GM19025 (cell line): ENCODE data around the gene METAP1D.
"Not testable (repeated sequence)": the region's sequence is repeated elsewhere in the genome, so short reads cannot be mapped to it uniquely, and the experiment has no call there.

ENCODE experiments used
- ATAC-seq: cut with Tn5 transposase; IDR thresholded peaks from one replicate; pipeline ENCODE4 v1.9.1; 2021; ENCODE audit warnings: mild to moderate bottlenecking, low read depth, moderate library complexity; ENCODE audit not compliant: unreplicated experiment

Gene METAP1D

GRCh38 chr2:172047566-172048507 is 48.1 kb downstream of the METAP1D start:
- ATAC-seq = no peak

- ATAC-seq = no peak
These were observed 49.1 kb downstream of the METAP1D start for GRCh38 chr2:172048508-172049503.

GRCh38 chr2:172049567-172050120 is 49.9 kb downstream of the METAP1D start:
- ATAC-seq = no peak

- no peak for ATAC-seq
These were observed 50.8 kb downstream of the METAP1D start for GRCh38 chr2:172050479-172051125.

- ATAC-seq = no peak
These were observed 52.5 kb downstream of the METAP1D start for GRCh38 chr2:172052000-172052983.

GRCh38 chr2:172053486-172053885 is 53.7 kb downstream of the METAP1D start:
- ATAC-seq = no peak

GRCh38 chr2:172056293-172056692 is 56.5 kb downstream of the METAP1D start:
- no peak for ATAC-seq

- ATAC-seq = no peak
These were observed 58.9 kb downstream of the METAP1D start for GRCh38 chr2:172058660-172059059.

GRCh38 chr2:172060118-172060517 is 60.4 kb downstream of the METAP1D start:
- ATAC-seq = not testable (repeated sequence)

- ATAC-seq = no peak
These were observed 62.8 kb downstream of the METAP1D start for GRCh38 chr2:172062402-172063004.

GRCh38 chr2:172063446-172063845 is 63.7 kb downstream of the METAP1D start:
- no peak for ATAC-seq

- ATAC-seq = no peak
These were observed 65.4 kb downstream of the METAP1D start for GRCh38 chr2:172065111-172065510.

GRCh38 chr2:172066394-172066886 is 66.7 kb downstream of the METAP1D start:
- no peak for ATAC-seq

- ATAC-seq = not testable (repeated sequence)
These were observed 68.2 kb downstream of the METAP1D start for GRCh38 chr2:172067905-172068304.

- no peak for ATAC-seq
These were observed 71.2 kb downstream of the METAP1D start for GRCh38 chr2:172070936-172071335.

- no peak for ATAC-seq
These were observed 72.5 kb downstream of the METAP1D start for GRCh38 chr2:172072303-172072702.

GRCh38 chr2:172072706-172073105 is 73.0 kb downstream of the METAP1D start:
- no peak for ATAC-seq

GRCh38 chr2:172073518-172073917 is 73.8 kb downstream of the METAP1D start:
- no peak for ATAC-seq
